Measurements from ENCODE around the gene LIPN.

LIPN gene

DNA sequence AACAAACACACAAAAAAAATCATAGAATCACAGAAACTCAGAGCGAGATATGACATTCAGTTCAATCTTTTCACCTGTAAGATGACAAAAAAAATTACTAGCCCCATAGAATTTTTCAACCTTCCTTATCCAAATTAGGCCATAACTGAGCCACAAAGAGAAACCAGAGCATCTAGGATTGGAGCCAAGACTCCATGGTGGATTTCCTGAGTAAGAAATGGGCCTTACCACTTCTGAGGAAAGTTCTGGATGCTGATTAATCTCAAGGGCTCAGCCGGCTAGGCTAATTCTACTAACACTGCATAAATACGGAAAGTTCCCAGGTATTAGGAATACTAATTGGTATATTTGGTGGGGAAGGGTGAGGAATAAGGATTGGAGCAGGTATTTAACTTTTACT is 59.5 kb downstream of the LIPN start:
- in situ Hi-C loops (cut with HindIII; ENCODE audit: low sequenced_read_pairs), result loop anchor here (25.0 kb wide), 1 partner anchor 257 kb away; no protein-coding TSS in a partner anchor

GRCh38 chr10:88820748-88821401 is 61.1 kb downstream of the LIPN start:
- in situ Hi-C loops (cut with HindIII; ENCODE audit: low sequenced_read_pairs), result loop anchor here (25.0 kb wide), 1 partner anchor 259 kb away; no protein-coding TSS in a partner anchor

DNA sequence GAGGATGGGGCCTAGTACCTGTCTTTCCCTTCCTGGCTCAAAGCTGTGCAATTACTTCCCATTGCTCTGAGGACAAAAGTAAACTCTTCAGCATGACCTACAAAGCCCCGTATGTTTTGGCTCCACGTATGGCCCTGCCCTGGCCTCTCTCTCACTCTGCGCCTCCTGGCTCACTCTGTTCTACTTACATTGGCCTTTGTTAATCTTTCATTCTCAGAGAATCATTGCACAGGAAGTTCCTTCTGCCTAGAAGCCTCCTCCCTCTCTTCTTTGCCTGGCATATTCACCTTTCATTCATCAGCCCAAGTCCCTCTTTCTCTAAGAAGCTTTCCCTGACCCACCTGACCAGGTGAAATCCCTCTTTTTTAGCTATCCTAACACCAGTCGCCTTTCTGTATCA is 66.6 kb downstream of the LIPN start:
- in situ Hi-C loops (cut with HindIII; ENCODE audit: low sequenced_read_pairs), result no loop called here

DNA sequence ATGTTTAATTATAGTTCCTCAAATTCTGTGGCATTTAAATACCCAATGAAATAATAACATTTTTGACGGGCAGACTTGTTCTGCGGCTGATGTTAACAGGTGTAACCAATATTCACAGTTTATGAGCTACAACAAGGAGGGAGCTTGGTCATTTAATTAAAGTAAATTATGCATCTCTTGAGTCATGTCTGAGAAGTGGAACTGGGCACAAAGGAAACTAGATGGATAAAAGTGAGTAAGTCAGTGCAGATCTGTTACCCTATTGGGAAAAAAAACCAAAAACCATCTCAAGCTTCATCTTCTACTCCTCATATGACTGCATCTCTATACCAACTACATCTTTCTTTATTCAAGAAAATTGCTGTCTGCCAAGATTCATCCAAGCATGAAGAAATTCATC is 67.9 kb downstream of the LIPN start:
- in situ Hi-C loops (cut with HindIII; ENCODE audit: low sequenced_read_pairs), result no loop called here

GRCh38 chr10:88828310-88828709 is 68.5 kb downstream of the LIPN start:
- in situ Hi-C loops (cut with HindIII; ENCODE audit: low sequenced_read_pairs), result no loop called here
